Measurements from ENCODE around the gene G3BP2. TPM values are rescaled to one million over a fixed set of nuclear protein-coding genes. Genes with fewer than 3 reads are reported as not detected.

G3BP2 gene
- total and polyA plus RNA-seq, 2 experiments from 2014 or later: 181 to 210 TPM

GRCh38 chr4:75630174-75630936 lies 42.9 kb downstream of the G3BP2 start, which contains the start of gene CDKL2:
Gene CDKL2 (minus strand): TSS chr4:75630528. CDS start chr4:75625988, 4,540 bp downstream.
- peak; percentile 77 to 94 for DNase-seq (ENCODE audit: low read depth in 1 of 2, low spot score in 1 of 2)

DNA sequence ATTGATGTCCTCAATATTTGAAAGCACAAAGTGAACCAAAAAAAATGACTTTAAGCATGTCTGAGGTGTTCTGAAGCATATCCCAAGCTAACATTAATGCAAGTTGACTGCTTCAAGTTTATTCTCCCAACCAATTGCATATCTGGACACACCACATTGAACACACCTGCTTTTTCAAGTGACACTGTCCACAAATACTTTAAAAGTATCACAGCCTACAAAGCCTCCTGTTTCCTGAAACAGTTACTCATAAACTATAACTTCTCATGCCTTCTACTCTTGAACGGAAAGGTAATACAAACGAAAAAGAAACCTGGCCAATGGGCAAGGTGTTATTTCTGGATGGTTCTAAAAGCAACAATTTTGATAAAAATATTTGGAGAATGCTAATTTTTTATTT lies 44.0 kb downstream of the G3BP2 start:
- no peaks in the 10 kb centered on the region for H3K27me3 ChIP-seq
- H3K4me1 ChIP-seq (ENCODE audit: low read depth): no peaks in the 10 kb centered on the region
- no peaks in the 10 kb centered on the region for H3K9me3 ChIP-seq (ENCODE audit: low read depth)
- H3K36me3 ChIP-seq: no peaks in the 10 kb centered on the region
- TF ChIP-seq, protein P1, sequence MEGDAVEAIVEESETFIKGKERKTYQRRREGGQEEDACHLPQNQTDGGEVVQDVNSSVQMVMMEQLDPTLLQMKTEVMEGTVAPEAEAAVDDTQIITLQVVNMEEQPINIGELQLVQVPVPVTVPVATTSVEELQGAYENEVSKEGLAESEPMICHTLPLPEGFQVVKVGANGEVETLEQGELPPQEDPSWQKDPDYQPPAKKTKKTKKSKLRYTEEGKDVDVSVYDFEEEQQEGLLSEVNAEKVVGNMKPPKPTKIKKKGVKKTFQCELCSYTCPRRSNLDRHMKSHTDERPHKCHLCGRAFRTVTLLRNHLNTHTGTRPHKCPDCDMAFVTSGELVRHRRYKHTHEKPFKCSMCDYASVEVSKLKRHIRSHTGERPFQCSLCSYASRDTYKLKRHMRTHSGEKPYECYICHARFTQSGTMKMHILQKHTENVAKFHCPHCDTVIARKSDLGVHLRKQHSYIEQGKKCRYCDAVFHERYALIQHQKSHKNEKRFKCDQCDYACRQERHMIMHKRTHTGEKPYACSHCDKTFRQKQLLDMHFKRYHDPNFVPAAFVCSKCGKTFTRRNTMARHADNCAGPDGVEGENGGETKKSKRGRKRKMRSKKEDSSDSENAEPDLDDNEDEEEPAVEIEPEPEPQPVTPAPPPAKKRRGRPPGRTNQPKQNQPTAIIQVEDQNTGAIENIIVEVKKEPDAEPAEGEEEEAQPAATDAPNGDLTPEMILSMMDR (IDR thresholded peaks at IDR 0.05; ENCODE audit: low read depth, low read length): no peak
- DNase-seq (ENCODE audit: low read depth in 1 of 2, low spot score in 1 of 2): no peak
- no peak overlapping the region for H3K4me3 ChIP-seq
- no peak overlapping the region for H3K27ac ChIP-seq

More at GRCh38 chr4:75630174-75630936, 42.9 kb downstream of the G3BP2 start, which contains the start of gene CDKL2:
- no peaks in the 10 kb centered on the region for H3K4me1 ChIP-seq (ENCODE audit: low read depth)
- H3K9me3 ChIP-seq (ENCODE audit: low read depth): no peaks in the 10 kb centered on the region
- H3K4me3 ChIP-seq: peak within 1 kb of the TSS; percentile 54
- H3K27ac ChIP-seq: peak within 1 kb of the TSS; percentile 31
- H3K36me3 ChIP-seq: no peaks in the 10 kb centered on the region
- H3K27me3 ChIP-seq: no peaks in the 10 kb centered on the region
- TF ChIP-seq, protein P1 (IDR thresholded peaks at IDR 0.05; ENCODE audit: low read depth, low read length): no peak

- no peak overlapping the region for H3K4me3 ChIP-seq
- no peaks in the 10 kb centered on the region for H3K4me1 ChIP-seq (ENCODE audit: low read depth)
- H3K9me3 ChIP-seq (ENCODE audit: low read depth): no peaks in the 10 kb centered on the region
- no peaks in the 10 kb centered on the region for H3K27me3 ChIP-seq
- H3K27ac ChIP-seq: no peak overlapping the region
- TF ChIP-seq, protein P1 (IDR thresholded peaks at IDR 0.05; ENCODE audit: low read depth, low read length): no peak
- DNase-seq (ENCODE audit: low read depth in 1 of 2, low spot score in 1 of 2): no peak
- no peaks in the 10 kb centered on the region for H3K36me3 ChIP-seq
Measured at GRCh38 chr4:75623026-75623425, 50.2 kb downstream of the G3BP2 start.

DNA sequence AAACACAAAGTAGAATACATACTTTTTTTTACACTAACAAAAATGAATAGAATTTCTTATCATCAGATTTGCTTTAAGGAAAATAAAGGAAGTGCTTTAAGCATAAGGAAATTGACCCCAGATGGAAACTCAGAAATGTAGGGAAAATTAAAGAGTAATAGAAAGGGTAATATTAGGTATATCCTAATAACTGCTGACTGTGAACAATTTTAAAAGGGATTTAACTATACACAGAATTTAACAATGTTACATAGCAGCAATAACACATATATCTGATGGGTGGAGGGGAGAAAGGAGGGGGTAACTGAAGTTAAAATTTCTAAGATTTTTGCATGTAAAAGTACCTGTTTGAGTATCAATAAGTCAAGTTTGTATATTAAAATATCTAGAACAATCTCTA lies 51.5 kb downstream of the G3BP2 start:
- no peaks in the 10 kb centered on the region for H3K9me3 ChIP-seq (ENCODE audit: low read depth)
- TF ChIP-seq, protein P1 (IDR thresholded peaks at IDR 0.05; ENCODE audit: low read depth, low read length): no peak

GRCh38 chr4:75612306-75612705 lies 60.9 kb downstream of the G3BP2 start:
- H3K36me3 ChIP-seq: no peaks in the 10 kb centered on the region
- TF ChIP-seq, protein P1 (IDR thresholded peaks at IDR 0.05; ENCODE audit: low read depth, low read length): no peak
- H3K27me3 ChIP-seq: no peaks in the 10 kb centered on the region
- H3K4me1 ChIP-seq (ENCODE audit: low read depth): no peaks in the 10 kb centered on the region
- no peak for DNase-seq (ENCODE audit: low read depth in 1 of 2, low spot score in 1 of 2)
- H3K4me3 ChIP-seq: no peak overlapping the region
- H3K9me3 ChIP-seq (ENCODE audit: low read depth): no peaks in the 10 kb centered on the region
- no peak overlapping the region for H3K27ac ChIP-seq

More for the DNA sequence above, 51.5 kb downstream of the G3BP2 start:
- H3K36me3 ChIP-seq: no peaks in the 10 kb centered on the region
- no peak overlapping the region for H3K4me3 ChIP-seq
- DNase-seq (ENCODE audit: low read depth in 1 of 2, low spot score in 1 of 2): no peak
- no peaks in the 10 kb centered on the region for H3K27me3 ChIP-seq
- no peak overlapping the region for H3K27ac ChIP-seq
- no peaks in the 10 kb centered on the region for H3K4me1 ChIP-seq (ENCODE audit: low read depth)
